RWPE1 (cell line): ENCODE results near the gene PPP2R2B.

Source experiments
- CTCF ChIA-PET: fragments of 350-600 bp; sonication (Branson Sonifier 250); formaldehyde crosslinking; extraction: SDS; loops from one replicate; lab custom pipeline; 2021; lab: Yijun Ruan, JAX
- POLR2A ChIA-PET: fragments of 400-600 bp; formaldehyde crosslinking; extraction: SDS; loops from one replicate; lab custom pipeline; 2020; ENCODE audit warnings: antibody characterized with exemption; ENCODE audit not compliant: low non-redundant PET; lab: Yijun Ruan, JAX
- DNase-seq: peaks from one replicate; pipeline ENCODE4 v3.0.0; 2012; ENCODE audit warnings: low spot score
- H3K27ac ChIP-seq: fragments of 450-650 bp; 2 replicates; pipeline ENCODE4 v1.5.1; 2017
- TF ChIP-seq, protein P1 (sequence below): fragments of 450-650 bp; conservative IDR thresholded peaks from 2 replicates; pipeline ENCODE4 v1.5.1; 2017; ENCODE audit warnings: low read depth, mild to moderate bottlenecking

The PPP2R2B gene

DNA sequence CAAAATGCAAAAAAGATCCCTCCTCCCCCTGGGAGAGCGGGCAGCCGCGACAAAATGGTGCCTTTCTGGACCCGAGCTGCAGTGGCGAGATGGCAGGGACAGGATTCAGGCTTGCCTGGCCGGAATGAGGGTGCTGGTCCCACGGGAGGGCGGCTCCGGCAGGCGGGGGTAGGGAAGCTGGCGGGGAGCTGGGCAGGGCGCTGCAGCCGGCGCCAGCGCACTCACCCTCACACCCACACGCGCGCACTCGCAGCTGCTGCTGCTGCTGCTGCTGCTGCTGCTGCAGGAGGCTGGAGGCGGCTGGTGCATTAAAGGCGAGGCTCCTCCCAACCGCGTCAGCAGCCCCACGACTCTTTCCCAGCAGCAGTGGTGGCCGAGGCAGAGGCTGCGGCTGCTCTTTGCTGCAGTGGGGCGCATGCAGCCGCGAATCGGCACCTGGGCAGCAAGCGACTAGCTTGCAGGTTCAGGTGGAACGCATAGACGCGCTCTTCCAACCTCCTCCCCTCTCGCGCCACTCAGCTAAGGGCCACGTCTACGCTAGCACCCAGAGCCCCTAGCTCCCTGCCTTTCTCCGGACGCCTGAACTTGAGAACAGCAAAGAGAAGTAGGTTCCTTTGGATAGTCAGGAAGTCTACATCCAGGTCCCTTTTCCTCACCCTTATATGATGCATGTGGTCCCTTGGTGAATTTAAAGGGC is at the start of gene PPP2R2B:
TSS of gene PPP2R2B (minus strand) at position 282 of the 697 bp plus-strand sequence.
- TF ChIP-seq, protein P1, sequence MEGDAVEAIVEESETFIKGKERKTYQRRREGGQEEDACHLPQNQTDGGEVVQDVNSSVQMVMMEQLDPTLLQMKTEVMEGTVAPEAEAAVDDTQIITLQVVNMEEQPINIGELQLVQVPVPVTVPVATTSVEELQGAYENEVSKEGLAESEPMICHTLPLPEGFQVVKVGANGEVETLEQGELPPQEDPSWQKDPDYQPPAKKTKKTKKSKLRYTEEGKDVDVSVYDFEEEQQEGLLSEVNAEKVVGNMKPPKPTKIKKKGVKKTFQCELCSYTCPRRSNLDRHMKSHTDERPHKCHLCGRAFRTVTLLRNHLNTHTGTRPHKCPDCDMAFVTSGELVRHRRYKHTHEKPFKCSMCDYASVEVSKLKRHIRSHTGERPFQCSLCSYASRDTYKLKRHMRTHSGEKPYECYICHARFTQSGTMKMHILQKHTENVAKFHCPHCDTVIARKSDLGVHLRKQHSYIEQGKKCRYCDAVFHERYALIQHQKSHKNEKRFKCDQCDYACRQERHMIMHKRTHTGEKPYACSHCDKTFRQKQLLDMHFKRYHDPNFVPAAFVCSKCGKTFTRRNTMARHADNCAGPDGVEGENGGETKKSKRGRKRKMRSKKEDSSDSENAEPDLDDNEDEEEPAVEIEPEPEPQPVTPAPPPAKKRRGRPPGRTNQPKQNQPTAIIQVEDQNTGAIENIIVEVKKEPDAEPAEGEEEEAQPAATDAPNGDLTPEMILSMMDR, result no peak
- no peak within 1 kb of the TSS for H3K27ac ChIP-seq
- ChIA-PET POLR2A (no interaction called here), CTCF (interaction anchor here (0.6 to 1.1 kb wide), 4 partner anchors 19 to 340 kb away, joined by 3 to 5 read pairs (median 4); no protein-coding TSS in a partner anchor)
- DNase-seq, result peak; percentile 23

DNA sequence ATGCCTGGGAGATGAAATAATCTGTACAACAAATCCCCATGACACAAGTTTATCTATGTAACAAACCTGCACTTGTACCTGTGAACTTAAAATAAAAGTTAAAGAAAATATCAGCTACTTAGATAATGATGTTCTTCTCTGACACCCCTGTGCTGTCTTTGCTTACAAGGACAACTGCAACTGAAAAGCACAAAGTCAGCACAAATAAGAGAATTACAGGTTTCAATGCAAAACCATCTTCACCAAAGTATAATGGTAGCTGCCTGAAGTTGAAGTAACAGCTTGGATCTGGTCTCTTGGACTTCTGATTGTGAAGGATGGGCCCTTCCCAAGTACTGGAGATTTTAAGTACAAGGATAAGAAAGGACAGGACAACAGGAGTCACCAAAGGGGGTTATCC is 45.6 kb upstream of the PPP2R2B start:
- H3K27ac ChIP-seq, result no peak overlapping the region
- ChIA-PET CTCF (interaction anchor here (0.6 kb wide), 1 partner anchor 383 kb away, joined by 3 read pairs; no protein-coding TSS in a partner anchor), POLR2A (no interaction called here)
- DNase-seq, result no peak
- TF ChIP-seq, protein P1, result no peak

DNA sequence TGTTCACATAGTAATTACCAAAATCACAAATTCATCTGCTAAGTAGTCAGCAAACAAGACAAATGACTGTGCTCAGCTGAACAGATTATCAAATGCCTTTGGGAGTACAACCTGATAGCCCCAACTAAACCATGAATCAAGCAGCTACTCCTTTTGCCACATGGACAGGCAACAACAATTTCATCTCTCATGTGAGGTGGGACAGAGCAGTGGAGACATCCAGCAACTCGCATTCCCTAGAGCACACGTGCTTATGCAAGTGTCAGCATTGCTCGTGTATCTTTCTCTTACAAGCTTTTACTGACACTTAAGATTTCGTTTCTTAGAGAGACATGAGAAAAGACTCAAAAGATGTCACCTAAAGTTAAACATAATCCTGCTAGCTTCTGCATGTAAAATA is 42.7 kb upstream of the PPP2R2B start:
- TF ChIP-seq, protein P1, result no peak

DNA sequence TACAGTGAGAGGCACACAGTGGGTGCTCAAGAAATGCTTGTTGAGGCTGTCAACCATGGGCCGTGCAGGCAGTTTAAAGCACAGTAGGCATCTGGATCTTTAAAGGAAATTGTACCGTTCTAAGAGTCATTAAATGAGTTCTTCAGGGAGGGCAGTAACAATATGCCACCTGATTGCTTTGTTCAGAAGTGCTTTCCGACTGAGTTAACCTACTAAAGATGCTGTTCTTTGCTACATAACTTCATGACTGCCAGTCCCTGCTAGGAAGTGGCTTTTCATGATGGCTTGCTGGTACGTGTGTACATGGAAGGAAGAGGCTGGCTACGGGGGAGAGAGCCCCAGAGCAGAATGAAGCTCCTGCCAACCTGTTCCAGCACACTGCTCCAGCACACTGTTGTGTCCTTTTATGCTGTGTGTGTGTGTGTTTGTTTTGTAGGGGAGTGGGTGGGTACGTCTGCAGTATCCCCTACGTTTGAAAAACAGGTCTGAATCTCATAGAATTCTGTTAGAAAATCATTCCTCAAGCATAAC is 41.9 kb upstream of the PPP2R2B start:
- ChIA-PET CTCF (no interaction called here), POLR2A (no interaction called here)
- no peak overlapping the region for H3K27ac ChIP-seq
- no peak for DNase-seq
- TF ChIP-seq, protein P1, result no peak

More for the DNA sequence above, 42.7 kb upstream of the PPP2R2B start:
- no peak overlapping the region for H3K27ac ChIP-seq
- ChIA-PET CTCF (no interaction called here), POLR2A (no interaction called here)
- no peak for DNase-seq

DNA sequence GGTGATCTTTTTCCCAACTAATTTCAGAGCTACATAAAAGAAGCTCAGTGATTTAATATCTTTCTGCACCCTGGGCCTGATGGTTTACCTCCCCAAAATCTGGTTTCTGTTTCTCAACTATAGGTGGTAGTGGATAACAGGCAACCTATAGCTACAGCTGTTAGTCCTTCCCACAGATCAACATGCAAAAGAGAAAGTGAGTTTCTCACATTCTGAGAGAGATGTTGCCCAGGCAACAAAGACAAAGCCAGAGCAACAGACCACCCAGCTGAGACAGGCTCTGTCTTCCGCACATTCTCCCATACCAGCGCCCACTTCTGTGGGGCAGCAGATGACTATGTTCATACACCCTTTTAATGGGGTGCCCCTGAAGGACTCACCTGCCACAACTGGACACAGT is 40.7 kb upstream of the PPP2R2B start:
- no peak for DNase-seq
- ChIA-PET POLR2A (no interaction called here), CTCF (no interaction called here)
- no peak overlapping the region for H3K27ac ChIP-seq
- TF ChIP-seq, protein P1, result no peak

DNA sequence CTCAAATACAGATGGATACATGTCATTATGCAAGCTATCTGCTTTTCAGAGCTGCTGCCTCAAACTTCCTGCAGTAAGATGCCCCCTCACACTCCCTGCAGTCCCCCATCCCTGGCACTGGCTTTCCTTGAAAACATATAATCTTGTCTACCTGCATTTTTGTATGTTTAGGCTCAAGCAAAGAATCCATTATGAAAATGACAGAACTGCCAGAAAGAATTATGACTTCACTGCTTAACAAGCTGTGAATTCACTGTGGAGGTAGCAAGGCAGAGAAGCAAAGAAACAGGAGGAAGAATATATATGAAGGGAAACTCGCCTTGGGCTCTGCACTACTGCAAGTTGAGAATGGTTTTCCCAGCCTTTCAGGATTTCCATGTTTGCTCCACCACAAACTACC is 39.4 kb upstream of the PPP2R2B start:
- ChIA-PET POLR2A (no interaction called here), CTCF (no interaction called here)
- no peak for DNase-seq
- no peak overlapping the region for H3K27ac ChIP-seq
- TF ChIP-seq, protein P1, result no peak
